Uterus (tissue), 4 donors: ENCODE results near the gene TBC1D5. TPM values are rescaled to one million over a fixed set of nuclear protein-coding genes. Genes with fewer than 3 reads are reported as not detected.

Source experiments
- DNase-seq, 2 donors: peaks; one replicate each; pipeline ENCODE4 v3.0.0-alpha.2; 2019 to 2020
- H3K27ac ChIP-seq, 2 donors: fragments of 200-600 bp; sonication (generic); 1 replicate in 1 of 2; 2 replicates in 1 of 2; pipeline ENCODE4 v1.5.1; 2016 to 2018
- H3K27me3 ChIP-seq, 2 donors: fragments of 200-600 bp; sonication (generic); one replicate each; pipeline ENCODE4 v1.5.1; 2018 to 2019; ENCODE audit warnings: control low read depth in 1 of 2
- H3K36me3 ChIP-seq, 2 donors: fragments of 200-600 bp; sonication (generic); one replicate each; pipeline ENCODE4 v1.5.1; 2019; ENCODE audit warnings: control low read depth in 1 of 2
- H3K4me1 ChIP-seq, 2 donors: fragments of 200-600 bp; sonication (generic); one replicate each; pipeline ENCODE4 v1.5.1; 2018 to 2019; ENCODE audit warnings: control low read depth in 1 of 2
- H3K4me3 ChIP-seq, 2 donors: fragments of 200-600 bp; sonication (generic); 1 replicate in 1 of 2; 2 replicates in 1 of 2; pipeline ENCODE4 v1.5.1; 2018 to 2019; ENCODE audit warnings: mild to moderate bottlenecking in 1 of 2
- H3K9me3 ChIP-seq, 2 donors: fragments of 200-600 bp; sonication (generic); one replicate each; pipeline ENCODE4 v1.5.1; 2019; ENCODE audit warnings: control low read depth in 1 of 2
- POLR2A ChIP-seq, 2 donors: fragments of 450-650 bp; IDR thresholded peaks; one replicate each; pipeline ENCODE4 v1.6.1; 2016; ENCODE audit warnings: antibody characterized with exemption in 2 of 2, mild to moderate bottlenecking in 1 of 2, moderate library complexity in 1 of 2
- intact Hi-C: fragments of 100-400 bp; cut with DNase I; formaldehyde crosslinking; loops from one replicate; pipeline ENCODE4 v1.15.1; 2023; ENCODE audit warnings: low total_unique reads
- total RNA-seq, 4 donors: library from RNA; depleted of rRNA in 3 of 4; stranded (reverse); fragments of >200 nt in 3 of 4; gene quantifications; one replicate each; pipeline versions ENCODE4 v1.1.0 to v1.2.4, GENCODE V29; 2014 to 2023
- TF ChIP-seq, protein P1 (sequence below), 4 experiments: fragments of 200-600 bp in 2 of 4; fragments of 450-650 bp in 2 of 4; sonication (generic) in 2 of 4; IDR thresholded peaks; one replicate each; pipeline ENCODE4 v1.5.1; 2016 to 2019; ENCODE audit warnings: antibody characterized with exemption in 4 of 4, mild to moderate bottlenecking in 2 of 4, moderate library complexity in 1 of 4
- donor health status: DM: yes; HTN: yes; CAD: no.

TBC1D5 gene
- total RNA-seq, 4 donors from 2014 or later, result 34.6 to 189 (median 75.6) TPM

DNA sequence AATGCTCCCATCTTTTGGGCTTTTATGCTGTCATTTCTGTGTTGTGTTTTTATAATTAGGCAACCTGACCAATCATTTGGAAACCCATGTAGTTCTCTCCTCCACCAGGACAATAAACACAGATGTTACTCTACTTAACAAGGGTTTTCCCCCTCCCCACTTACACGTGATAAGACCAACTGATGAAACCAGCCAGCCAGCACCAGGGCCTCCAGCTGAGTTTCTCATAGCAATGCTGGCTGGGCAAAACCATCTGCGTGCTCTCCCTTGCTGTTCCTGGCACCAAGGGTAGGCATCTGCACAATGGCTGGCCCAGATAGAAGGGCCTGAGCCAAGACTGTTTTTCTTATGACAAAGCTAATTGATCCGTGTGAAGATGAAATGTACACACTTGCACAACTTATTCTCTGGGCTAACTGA lies 547.2 kb downstream of the TBC1D5 start:
- no peaks in the 10 kb centered on the region for H3K9me3 ChIP-seq
- no peak for TF ChIP-seq POLR2A (IDR thresholded peaks at IDR 0.05)
- TF ChIP-seq, protein P1, sequence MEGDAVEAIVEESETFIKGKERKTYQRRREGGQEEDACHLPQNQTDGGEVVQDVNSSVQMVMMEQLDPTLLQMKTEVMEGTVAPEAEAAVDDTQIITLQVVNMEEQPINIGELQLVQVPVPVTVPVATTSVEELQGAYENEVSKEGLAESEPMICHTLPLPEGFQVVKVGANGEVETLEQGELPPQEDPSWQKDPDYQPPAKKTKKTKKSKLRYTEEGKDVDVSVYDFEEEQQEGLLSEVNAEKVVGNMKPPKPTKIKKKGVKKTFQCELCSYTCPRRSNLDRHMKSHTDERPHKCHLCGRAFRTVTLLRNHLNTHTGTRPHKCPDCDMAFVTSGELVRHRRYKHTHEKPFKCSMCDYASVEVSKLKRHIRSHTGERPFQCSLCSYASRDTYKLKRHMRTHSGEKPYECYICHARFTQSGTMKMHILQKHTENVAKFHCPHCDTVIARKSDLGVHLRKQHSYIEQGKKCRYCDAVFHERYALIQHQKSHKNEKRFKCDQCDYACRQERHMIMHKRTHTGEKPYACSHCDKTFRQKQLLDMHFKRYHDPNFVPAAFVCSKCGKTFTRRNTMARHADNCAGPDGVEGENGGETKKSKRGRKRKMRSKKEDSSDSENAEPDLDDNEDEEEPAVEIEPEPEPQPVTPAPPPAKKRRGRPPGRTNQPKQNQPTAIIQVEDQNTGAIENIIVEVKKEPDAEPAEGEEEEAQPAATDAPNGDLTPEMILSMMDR (IDR thresholded peaks at IDR 0.05), result no peak
- no peak for DNase-seq
- H3K4me3 ChIP-seq, result no peak overlapping the region
- no peak overlapping the region for H3K27ac ChIP-seq
- intact Hi-C loops, result no loop called here
- H3K27me3 ChIP-seq, result no peaks in the 10 kb centered on the region
- no peaks in the 10 kb centered on the region for H3K36me3 ChIP-seq
- H3K4me1 ChIP-seq, result no peaks in the 10 kb centered on the region

DNA sequence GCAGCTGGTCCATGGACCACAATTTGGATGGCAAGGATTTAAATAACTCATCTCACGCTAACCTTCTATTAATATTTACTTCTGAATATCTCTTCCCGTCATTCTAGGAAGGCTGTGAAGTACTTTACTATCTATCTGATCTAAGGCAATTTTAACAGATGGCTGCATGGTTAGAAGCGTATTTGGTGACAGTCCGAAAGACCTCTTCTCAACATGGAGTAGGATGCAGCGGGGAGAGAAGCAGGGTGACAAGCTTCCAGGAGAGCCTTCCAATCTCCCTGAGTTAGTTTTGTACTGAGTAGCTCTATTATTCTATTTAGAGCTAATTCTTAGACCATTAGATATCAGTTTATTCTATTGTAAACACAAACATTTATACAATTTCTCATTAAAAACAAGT lies 548.3 kb downstream of the TBC1D5 start:
- H3K36me3 ChIP-seq, result no peaks in the 10 kb centered on the region
- no peaks in the 10 kb centered on the region for H3K9me3 ChIP-seq
- TF ChIP-seq, protein P1 (IDR thresholded peaks at IDR 0.05), result no peak
- no peak for DNase-seq
- H3K4me1 ChIP-seq, result no peaks in the 10 kb centered on the region
- no peaks in the 10 kb centered on the region for H3K27me3 ChIP-seq
- intact Hi-C loops, result no loop called here
- no peak overlapping the region for H3K27ac ChIP-seq
- no peak overlapping the region for H3K4me3 ChIP-seq

DNA sequence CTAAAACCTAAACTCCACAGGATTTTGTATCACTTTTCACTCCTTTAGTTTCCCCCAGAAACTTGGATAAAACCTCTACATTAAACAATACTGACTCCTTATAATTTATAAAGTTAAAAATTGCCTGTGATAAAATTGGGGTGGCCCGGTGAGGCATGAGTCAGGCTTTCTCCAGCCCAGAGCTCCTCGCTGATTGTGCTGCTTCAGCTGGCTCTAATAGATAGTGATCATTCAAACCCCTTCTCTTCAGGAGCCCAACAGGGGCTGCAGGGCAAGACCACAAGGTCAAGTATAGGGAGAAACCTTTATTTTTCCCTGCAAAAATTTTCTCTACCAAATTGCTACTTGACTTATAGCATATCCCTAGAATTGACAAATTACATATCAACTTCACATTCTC lies 549.4 kb downstream of the TBC1D5 start:
- intact Hi-C loops, result no loop called here
- no peaks in the 10 kb centered on the region for H3K4me1 ChIP-seq
- H3K9me3 ChIP-seq, result no peaks in the 10 kb centered on the region

DNA sequence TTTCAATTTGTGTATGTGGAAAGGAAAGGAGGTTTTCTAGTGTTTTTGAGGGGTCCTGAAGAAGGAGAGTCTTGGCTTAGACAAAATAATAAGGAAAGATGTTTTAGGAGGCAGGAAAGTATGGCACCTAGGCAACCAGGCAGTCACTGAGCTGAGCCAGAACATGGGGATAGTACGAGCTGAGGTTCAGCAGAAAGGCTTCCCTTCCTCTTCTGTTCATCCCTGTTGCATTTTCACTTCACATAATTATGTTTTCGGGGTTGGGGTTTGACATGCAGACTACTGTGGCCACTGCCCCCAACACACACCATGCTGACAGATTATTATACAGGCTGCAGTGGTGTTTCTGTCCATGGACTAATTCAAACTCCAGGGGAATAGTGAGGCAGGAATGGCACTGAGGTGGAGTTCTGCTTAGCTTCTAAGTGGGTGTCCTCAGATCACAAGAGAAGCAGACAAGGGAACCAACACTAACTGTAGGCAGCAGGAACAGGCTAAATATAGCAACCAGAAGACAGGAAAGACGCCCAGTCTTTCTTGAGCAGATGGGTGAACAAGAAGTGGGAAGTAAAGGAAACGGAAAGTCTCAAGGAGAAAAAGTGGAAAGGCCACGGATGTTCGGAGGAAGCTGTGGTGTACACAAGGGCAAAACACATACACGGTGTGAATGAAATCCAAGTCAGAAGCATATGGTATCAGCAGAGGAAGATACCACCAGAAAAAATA lies 551.9 kb downstream of the TBC1D5 start:
- intact Hi-C loops, result no loop called here
- no peaks in the 10 kb centered on the region for H3K9me3 ChIP-seq
- no peak for TF ChIP-seq POLR2A (IDR thresholded peaks at IDR 0.05)
- TF ChIP-seq, protein P1 (IDR thresholded peaks at IDR 0.05), result no peak
- no peak overlapping the region for H3K4me3 ChIP-seq
- H3K27ac ChIP-seq, result no peak overlapping the region
- no peaks in the 10 kb centered on the region for H3K4me1 ChIP-seq
- H3K36me3 ChIP-seq, result no peaks in the 10 kb centered on the region
- DNase-seq, result no peak
- no peaks in the 10 kb centered on the region for H3K27me3 ChIP-seq

More for the DNA sequence above, 549.4 kb downstream of the TBC1D5 start:
- no peak for TF ChIP-seq POLR2A (IDR thresholded peaks at IDR 0.05)
- TF ChIP-seq, protein P1 (IDR thresholded peaks at IDR 0.05), result no peak
- Histone ChIP-seq H3K27me3 (no peaks in the 10 kb centered on the region), H3K27ac (no peak overlapping the region), H3K4me3 (no peak overlapping the region), H3K36me3 (no peaks in the 10 kb centered on the region)
- no peak for DNase-seq

DNA sequence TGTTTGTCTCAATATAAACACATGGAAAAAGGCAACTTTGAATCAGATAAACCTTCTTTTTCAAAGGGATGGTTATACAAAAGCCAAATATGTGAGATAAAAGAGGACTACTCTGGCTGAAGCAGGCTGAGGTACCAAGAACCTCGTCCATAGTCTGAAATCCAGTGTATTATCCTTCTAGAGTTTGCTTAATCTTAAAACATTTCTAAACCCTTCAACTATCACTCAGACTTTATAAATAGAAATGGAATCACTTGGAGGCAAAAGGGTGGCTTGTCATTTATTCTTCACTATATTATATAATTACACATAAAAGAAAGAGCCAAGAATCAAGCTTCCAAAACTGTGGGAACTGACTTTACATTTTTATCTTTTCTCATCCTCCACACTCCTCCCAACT lies 554.1 kb downstream of the TBC1D5 start:
- no peak for DNase-seq
- H3K4me1 ChIP-seq, result no peaks in the 10 kb centered on the region
- no peaks in the 10 kb centered on the region for H3K27me3 ChIP-seq
- no peak overlapping the region for H3K27ac ChIP-seq
- intact Hi-C loops, result no loop called here
- TF ChIP-seq, protein P1 (IDR thresholded peaks at IDR 0.05), result no peak
- TF ChIP-seq POLR2A (IDR thresholded peaks at IDR 0.05), result no peak
- no peaks in the 10 kb centered on the region for H3K36me3 ChIP-seq
- no peaks in the 10 kb centered on the region for H3K9me3 ChIP-seq
- no peak overlapping the region for H3K4me3 ChIP-seq
